HepG2 (cell line): ENCODE data around the gene COMT. TPM values are rescaled to one million over a fixed set of nuclear protein-coding genes. Genes with fewer than 3 reads are reported as not detected.

Source experiments
- ARID5B ChIP-seq: IDR thresholded peaks from 2 replicates; pipeline ENCODE4 v1.4.0; 2020; ENCODE audit warnings: mild to moderate bottlenecking, missing genetic modification reagents
- CCDC6 ChIP-seq: sonication (generic); formaldehyde crosslinking; IDR thresholded peaks from 2 replicates; pipeline ENCODE4 v1.8.1; 2022; ENCODE audit warnings: mild to moderate bottlenecking, missing genetic modification reagents, moderate library complexity
- CENPX ChIP-seq: sonication (generic); formaldehyde crosslinking; IDR thresholded peaks from 2 replicates; pipeline ENCODE4 v1.9.0; 2021; ENCODE audit warnings: mild to moderate bottlenecking, missing genetic modification reagents, moderate library complexity
- CREM ChIP-seq, 2 experiments: sonication (generic) in 1 of 2; formaldehyde crosslinking in 1 of 2; IDR thresholded peaks; 2 replicates each; pipeline versions ENCODE4 v1.4.0 to v1.6.1; 2016 to 2020; ENCODE audit warnings: antibody characterized with exemption in 1 of 2, mild to moderate bottlenecking in 1 of 2, missing genetic modification reagents in 1 of 2
- DNMT1 ChIP-seq: sonication (generic); formaldehyde crosslinking; IDR thresholded peaks from 2 replicates; pipeline ENCODE4 v1.5.1; 2020; ENCODE audit warnings: mild to moderate bottlenecking, missing genetic modification reagents
- GLMP ChIP-seq: sonication (generic); formaldehyde crosslinking; IDR thresholded peaks from 2 replicates; pipeline ENCODE4 v1.9.0; 2021; ENCODE audit warnings: missing genetic modification reagents, mild to moderate bottlenecking, borderline replicate concordance
- HIVEP1 ChIP-seq: sonication (generic); formaldehyde crosslinking; IDR thresholded peaks from 2 replicates; pipeline ENCODE4 v1.4.0; 2020; ENCODE audit warnings: mild to moderate bottlenecking, missing genetic modification reagents
- KDM1A ChIP-seq: IDR thresholded peaks from 2 replicates; pipeline ENCODE4 v1.6.1; 2016; ENCODE audit warnings: missing compliant biosample characterization
- NFYB ChIP-seq: sonication (generic); formaldehyde crosslinking; IDR thresholded peaks from 2 replicates; pipeline ENCODE4 v1.4.0; 2020; ENCODE audit warnings: missing genetic modification reagents
- NR2C2 ChIP-seq: sonication (generic); formaldehyde crosslinking; IDR thresholded peaks from 2 replicates; pipeline ENCODE4 v1.4.0; 2020; ENCODE audit warnings: missing genetic modification reagents, mild to moderate bottlenecking, moderate library complexity, borderline replicate concordance
- SNAPC4 ChIP-seq: sonication (generic); formaldehyde crosslinking; IDR thresholded peaks from 2 replicates; pipeline ENCODE4 v1.4.0; 2020; ENCODE audit warnings: mild to moderate bottlenecking, missing genetic modification reagents
- TCF7 ChIP-seq: sonication (generic); IDR thresholded peaks from 2 replicates; pipeline ENCODE4 v1.6.1; 2016; ENCODE audit warnings: antibody characterized with exemption, low read depth
- TEAD3 ChIP-seq: optimal IDR thresholded peaks from 2 replicates; pipeline ENCODE3; 2016; ENCODE audit warnings: borderline replicate concordance
- THAP7 ChIP-seq: sonication (generic); formaldehyde crosslinking; IDR thresholded peaks from 2 replicates; pipeline ENCODE4 v1.8.1; 2023; ENCODE audit warnings: mild to moderate bottlenecking, missing genetic modification reagents
- ZNF563 ChIP-seq: sonication (generic); formaldehyde crosslinking; IDR thresholded peaks from 2 replicates; pipeline ENCODE4 v1.8.0; 2022; ENCODE audit warnings: mild to moderate bottlenecking, moderate library complexity, missing genetic modification reagents
- ZNF720 ChIP-seq: sonication (generic); formaldehyde crosslinking; IDR thresholded peaks from 2 replicates; pipeline ENCODE4 v1.4.0; 2020; ENCODE audit warnings: missing genetic modification reagents
- ZNF883 ChIP-seq: sonication (generic); formaldehyde crosslinking; IDR thresholded peaks from 2 replicates; pipeline ENCODE4 v1.5.1; 2020; ENCODE audit warnings: mild to moderate bottlenecking, missing genetic modification reagents; ENCODE audit errors: not compliant biosample characterization
- polyA plus RNA-seq, 8 experiments: library from polyadenylated mRNA; depleted of rRNA in 3 of 8; stranded (reverse) in 7 of 8; unstranded in 1 of 8; fragments of >200 nt; fragmentation: Illumina TruSeq in 4 of 8; extraction: Trizol in 4 of 8; gene quantifications; 2 replicates each; pipeline versions ENCODE4 v1.2.1 to v1.2.3, GENCODE V29; 2011 to 2016; ENCODE audit warnings: low read depth in 4 of 8, missing spikeins in 1 of 8, mixed read lengths in 1 of 8; ENCODE audit not compliant: insufficient read depth in 1 of 8
- total RNA-seq, 5 experiments: library from RNA; depleted of rRNA; stranded (reverse); fragments of >200 nt; fragmentation: Illumina TruSeq; extraction: Trizol; gene quantifications; 2 replicates each; pipeline ENCODE4 v1.2.3, GENCODE V29; 2016; ENCODE audit warnings: low read depth in 1 of 5

The COMT gene
- total and polyA plus RNA-seq, 2 of the 13 experiments (the other 11 are each of a cell fraction or from before 2014, with no cell fraction given) = 156 to 162 TPM

- TF ChIP-seq SNAPC4 (CRISPR knock-in tag) (no peak), ZNF720 (CRISPR knock-in tag) (no peak), CCDC6 (CRISPR knock-in tag) (peak; percentile 37; the same call in 1 of the 2 replicates), NR2C2 (CRISPR knock-in tag) (peak; percentile 86), NFYB (peak; percentile 39; the same call in 1 of the 2 replicates), KDM1A (CRISPR knock-in tag) (no peak; the same call in 1 of the 2 replicates), HIVEP1 (CRISPR knock-in tag) (no peak), ZNF883 (no peak), THAP7 (CRISPR knock-in tag) (no peak), ARID5B (CRISPR knock-in tag) (peak; percentile 34; the same call in 1 of the 2 replicates), GLMP (CRISPR knock-in tag) (no peak), DNMT1 (CRISPR knock-in tag) (no peak), CREM (IDR thresholded peaks at IDR 0.05) (peak; percentile 62; the same call in 1 of the 2 replicates), CREM (CRISPR knock-in tag; IDR thresholded peaks at IDR 0.05) (no peak), ZNF563 (CRISPR knock-in tag) (peak; percentile 10; the same call in 1 of the 2 replicates), CENPX (CRISPR knock-in tag) (no peak), TEAD3 (CRISPR knock-in tag) (no peak), TCF7 (0 out of 2 replicates have a peak, but pooled peaks have one; percentile 4)
These were observed 21.6 kb downstream of the COMT start (continued) for GRCh38 chr22:19962909-19963806.
